Neural cell (in vitro differentiated cells): Measurements from ENCODE around the gene RFTN1. TPM values are rescaled to one million over a fixed set of nuclear protein-coding genes. Genes with fewer than 3 reads are reported as not detected.

ENCODE experiments used
- H2AFZ ChIP-seq: fragments of 200-600, 300-800 bp; sonication (generic), shearing (Covaris generic); 2 replicates; pipeline ENCODE4 v1.6.0; 2014; ENCODE audit warnings: low read depth, mild to moderate bottlenecking, antibody characterized with exemption, low read length, moderate library complexity
- H3F3A ChIP-seq: fragments of 200-600 bp; shearing (Covaris generic); 2 replicates; pipeline ENCODE4 v1.6.1; 2016; ENCODE audit warnings: mild to moderate bottlenecking, moderate library complexity, mixed read lengths, antibody characterized with exemption, low read length; ENCODE audit not compliant: insufficient read depth, poor library complexity, severe bottlenecking
- H3K27ac ChIP-seq: fragments of 200-600, 300-800 bp; sonication (generic), shearing (Covaris generic); 2 replicates; pipeline ENCODE4 v1.5.1; 2014; ENCODE audit warnings: mild to moderate bottlenecking, low read length, moderate library complexity
- H3K27me3 ChIP-seq: fragments of 300-800, 200-600 bp; sonication (generic), shearing (Covaris generic); 2 replicates; pipeline ENCODE4 v1.6.0; 2014; ENCODE audit warnings: mild to moderate bottlenecking, low read depth, low read length, moderate library complexity; ENCODE audit not compliant: insufficient read depth
- H3K36me3 ChIP-seq: fragments of 300-800, 200-600 bp; sonication (generic), shearing (Covaris generic); 2 replicates; pipeline ENCODE4 v1.5.1; 2014; ENCODE audit warnings: mild to moderate bottlenecking, antibody characterized with exemption, low read length, moderate library complexity; ENCODE audit not compliant: insufficient read depth
- H3K4me2 ChIP-seq: fragments of 300-800, 200-600 bp; sonication (generic), shearing (Covaris generic); 2 replicates; pipeline ENCODE4 v1.6.0; 2014; ENCODE audit warnings: mild to moderate bottlenecking, low read length
- H3K4me3 ChIP-seq: fragments of 300-800, 200-600 bp; sonication (generic), shearing (Covaris generic); 2 replicates; pipeline ENCODE4 v1.5.1; 2014; ENCODE audit warnings: mild to moderate bottlenecking, low read length, moderate library complexity
- H3K79me2 ChIP-seq: fragments of 200-600 bp; shearing (Covaris generic); replicated peaks from 2 replicates; pipeline ENCODE4 v1.6.0; 2014; ENCODE audit warnings: mild to moderate bottlenecking, low read length, moderate library complexity; ENCODE audit not compliant: insufficient read depth
- H3K9ac ChIP-seq: fragments of 300-800, 200-600 bp; sonication (generic), shearing (Covaris generic); 2 replicates; pipeline ENCODE4 v1.6.1; 2016; ENCODE audit warnings: mild to moderate bottlenecking, low read length, mixed read lengths
- H3K9me2 ChIP-seq: fragments of 200-600 bp; shearing (Covaris generic); 2 replicates; pipeline ENCODE4 v1.6.1; 2016; ENCODE audit warnings: mild to moderate bottlenecking, low read length, mixed read lengths; ENCODE audit not compliant: insufficient read depth
- H3K9me3 ChIP-seq: fragments of 200-600, 300-800 bp; sonication (generic), shearing (Covaris generic); 2 replicates; pipeline ENCODE4 v1.6.1; 2016; ENCODE audit warnings: mild to moderate bottlenecking, mixed run types, low read length, moderate library complexity, mixed read lengths
- H4K20me1 ChIP-seq: fragments of 200-600 bp; shearing (Covaris generic); 2 replicates; pipeline ENCODE4 v1.6.1; 2016; ENCODE audit warnings: mild to moderate bottlenecking, mixed run types; ENCODE audit not compliant: insufficient read depth
- CTCF ChIP-seq: fragments of 450-650 bp; IDR thresholded peaks from 2 replicates; pipeline ENCODE4 v1.5.1; 2014; ENCODE audit warnings: antibody characterized with exemption, mild to moderate bottlenecking, moderate library complexity; ENCODE audit not compliant: poor library complexity, severe bottlenecking
- EP300 ChIP-seq: fragments of 450-650 bp; conservative IDR thresholded peaks from 2 replicates; pipeline ENCODE4 v1.6.1; 2014; ENCODE audit warnings: antibody characterized with exemption, mild to moderate bottlenecking, moderate library complexity; ENCODE audit not compliant: poor library complexity, severe bottlenecking
- EZH2 ChIP-seq: fragments of 200-600, 300-800 bp; shearing (Covaris generic), sonication (generic); IDR thresholded peaks from 2 replicates; pipeline ENCODE4 v1.6.1; 2014; ENCODE audit warnings: antibody characterized with exemption, low read length, borderline replicate concordance, mild to moderate bottlenecking; ENCODE audit not compliant: insufficient read depth, poor library complexity, severe bottlenecking
- MXI1 ChIP-seq: fragments of 450-650 bp; conservative IDR thresholded peaks from 2 replicates; pipeline ENCODE4 v1.6.1; 2014; ENCODE audit warnings: antibody characterized with exemption, mild to moderate bottlenecking; ENCODE audit not compliant: poor library complexity, severe bottlenecking
- POLR2AphosphoS5 ChIP-seq: IDR thresholded peaks from 2 replicates; pipeline ENCODE4 v1.6.1; 2012
- RAD21 ChIP-seq: fragments of 450-650 bp; conservative IDR thresholded peaks from 2 replicates; pipeline ENCODE4 v1.6.1; 2014; ENCODE audit warnings: antibody characterized with exemption, mild to moderate bottlenecking, moderate library complexity
- REST ChIP-seq: IDR thresholded peaks from 2 replicates; pipeline ENCODE4 v1.6.1; 2012; ENCODE audit warnings: borderline replicate concordance
- TAF1 ChIP-seq: IDR thresholded peaks from 2 replicates; pipeline ENCODE4 v1.6.1; 2012; ENCODE audit warnings: low read depth
- polyA plus RNA-seq: library from polyadenylated mRNA; depleted of rRNA; stranded (reverse); fragments of >200 nt; gene quantifications from 2 replicates; pipeline ENCODE4 v1.2.3, GENCODE V29; 2014

The RFTN1 gene
- polyA plus RNA-seq, 1 donor from 2014 or later, result 36.8 TPM

- TF ChIP-seq EP300, result no peak
- no peak for TF ChIP-seq CTCF
- TF ChIP-seq EZH2, result no peak
- no peak for TF ChIP-seq TAF1
- TF ChIP-seq MXI1, result no peak
- no peak overlapping the region for H2AFZ ChIP-seq
These were observed 209.2 kb downstream of the RFTN1 start for GRCh38 chr3:16304061-16305010.

GRCh38 chr3:16303037-16303575 lies 210.4 kb downstream of the RFTN1 start:
- Histone ChIP-seq H2AFZ (no peak overlapping the region), H3K9me3 (no peaks in the 10 kb centered on the region), H3K4me2 (no peak overlapping the region), H3K4me3 (no peak overlapping the region), H3K9ac (no peak overlapping the region), H3K27me3 (no peaks in the 10 kb centered on the region), H3K9me2 (no peaks in the 10 kb centered on the region), H3K79me2 (no peaks in the 10 kb centered on the region), H3K27ac (no peak overlapping the region), H4K20me1 (no peaks in the 10 kb centered on the region), H3K36me3 (no peaks in the 10 kb centered on the region), H3F3A (peaks cover 2% of the 10 kb centered on the region)
- TF ChIP-seq EZH2, result no peak
- TF ChIP-seq RAD21, result no peak
- TF ChIP-seq TAF1, result no peak
- TF ChIP-seq POLR2AphosphoS5, result no peak
- no peak for TF ChIP-seq CTCF
- TF ChIP-seq REST, result no peak
- TF ChIP-seq MXI1, result no peak

More at GRCh38 chr3:16304061-16305010, 209.2 kb downstream of the RFTN1 start:
- Histone ChIP-seq H3K79me2 (no peaks in the 10 kb centered on the region), H3K9me3 (no peaks in the 10 kb centered on the region), H3K36me3 (no peaks in the 10 kb centered on the region), H4K20me1 (no peaks in the 10 kb centered on the region), H3F3A (peaks cover 2% of the 10 kb centered on the region), H3K27me3 (no peaks in the 10 kb centered on the region), H3K4me3 (no peak overlapping the region), H3K27ac (no peak overlapping the region), H3K9me2 (no peaks in the 10 kb centered on the region), H3K9ac (no peak overlapping the region), H3K4me2 (no peak overlapping the region)
